GM21723 (cell line): ENCODE measurements around the gene SMIM27.
"Not testable (repeated sequence)": the region's sequence is repeated elsewhere in the genome, so short reads cannot be mapped to it uniquely, and the experiment has no call there.

Experiments
- ATAC-seq: cut with Tn5 transposase; IDR thresholded peaks from one replicate; pipeline ENCODE4 v1.9.1; 2021; ENCODE audit warnings: mild to moderate bottlenecking, moderate library complexity; ENCODE audit not compliant: unreplicated experiment

SMIM27 gene

GRCh38 chr9:32596096-32596865, 44.2 kb downstream of the SMIM27 start:
- no peak for ATAC-seq

DNA sequence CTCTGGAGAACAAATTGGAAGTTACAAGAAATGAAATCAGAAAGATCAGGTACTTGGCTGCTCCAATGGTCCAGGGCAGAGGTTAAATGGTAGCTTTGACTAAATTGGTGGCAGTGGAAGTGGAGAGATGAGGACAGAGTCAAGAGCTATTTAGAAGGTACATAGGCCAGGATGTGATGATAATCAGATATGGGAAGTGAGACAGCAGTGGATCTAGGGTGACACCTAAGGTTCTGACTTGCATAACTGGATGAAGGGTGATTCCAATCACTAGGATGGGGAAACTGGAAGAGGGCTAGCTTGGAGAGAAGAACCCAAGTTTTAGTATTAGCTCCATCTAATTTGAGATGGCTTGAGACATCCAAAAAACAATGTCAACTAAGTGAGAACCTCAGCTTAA, 44.8 kb downstream of the SMIM27 start:
- ATAC-seq = no peak

- ATAC-seq = not testable (repeated sequence)
Measured at GRCh38 chr9:32599021-32599420, 46.9 kb downstream of the SMIM27 start.
